ENCODE measurements around the gene GSDME.
A peak's percentile ranks its signal among the peaks of the same experiment; 100 is the strongest.

DNA sequence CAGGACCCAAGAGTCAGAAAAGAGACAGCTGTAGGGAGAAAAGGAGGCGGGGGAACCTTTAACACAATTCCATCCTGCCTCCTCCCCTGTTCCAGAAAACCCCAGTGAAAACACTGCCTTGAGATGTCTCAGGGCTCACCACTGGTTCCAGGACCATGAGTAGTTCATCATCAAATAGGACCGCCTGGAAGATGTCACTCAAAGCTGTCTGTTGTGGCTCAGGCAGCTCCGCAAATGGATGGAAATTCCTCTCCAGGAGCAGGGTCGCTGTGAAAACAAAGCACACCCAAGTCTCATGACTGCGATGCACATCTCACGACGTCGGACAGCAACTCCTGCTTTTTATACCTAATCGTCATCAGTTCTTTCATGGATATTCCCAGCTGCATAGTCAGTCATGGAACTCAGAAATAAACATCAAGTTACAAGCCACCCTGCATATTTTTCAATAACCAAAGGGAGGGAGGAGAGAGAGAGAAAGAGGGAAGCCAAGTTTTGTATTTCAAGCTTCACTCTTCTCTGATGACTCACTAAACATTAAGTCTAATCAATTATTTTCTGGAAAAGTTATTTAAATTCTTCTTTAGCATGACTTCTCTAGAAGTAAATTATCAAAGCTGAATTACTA, 49.2 kb downstream of the GSDME start:
- TF ChIP-seq, protein P1, sequence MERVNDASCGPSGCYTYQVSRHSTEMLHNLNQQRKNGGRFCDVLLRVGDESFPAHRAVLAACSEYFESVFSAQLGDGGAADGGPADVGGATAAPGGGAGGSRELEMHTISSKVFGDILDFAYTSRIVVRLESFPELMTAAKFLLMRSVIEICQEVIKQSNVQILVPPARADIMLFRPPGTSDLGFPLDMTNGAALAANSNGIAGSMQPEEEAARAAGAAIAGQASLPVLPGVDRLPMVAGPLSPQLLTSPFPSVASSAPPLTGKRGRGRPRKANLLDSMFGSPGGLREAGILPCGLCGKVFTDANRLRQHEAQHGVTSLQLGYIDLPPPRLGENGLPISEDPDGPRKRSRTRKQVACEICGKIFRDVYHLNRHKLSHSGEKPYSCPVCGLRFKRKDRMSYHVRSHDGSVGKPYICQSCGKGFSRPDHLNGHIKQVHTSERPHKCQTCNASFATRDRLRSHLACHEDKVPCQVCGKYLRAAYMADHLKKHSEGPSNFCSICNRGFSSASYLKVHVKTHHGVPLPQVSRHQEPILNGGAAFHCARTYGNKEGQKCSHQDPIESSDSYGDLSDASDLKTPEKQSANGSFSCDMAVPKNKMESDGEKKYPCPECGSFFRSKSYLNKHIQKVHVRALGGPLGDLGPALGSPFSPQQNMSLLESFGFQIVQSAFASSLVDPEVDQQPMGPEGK (CRISPR knock-in tag; IDR thresholded peaks at IDR 0.05; ENCODE audit: borderline replicate concordance): no peak
- TF ChIP-seq ZFP30 (CRISPR knock-in tag; IDR thresholded peaks at IDR 0.05): no peak
- no peak for TF ChIP-seq ARNTL (CRISPR knock-in tag; IDR thresholded peaks at IDR 0.05; ENCODE audit: borderline replicate concordance, low read depth)
- TF ChIP-seq ISL1 (CRISPR knock-in tag; IDR thresholded peaks at IDR 0.05): peak; percentile 29; the same call in 1 of the 2 replicates
- TF ChIP-seq, protein P2, sequence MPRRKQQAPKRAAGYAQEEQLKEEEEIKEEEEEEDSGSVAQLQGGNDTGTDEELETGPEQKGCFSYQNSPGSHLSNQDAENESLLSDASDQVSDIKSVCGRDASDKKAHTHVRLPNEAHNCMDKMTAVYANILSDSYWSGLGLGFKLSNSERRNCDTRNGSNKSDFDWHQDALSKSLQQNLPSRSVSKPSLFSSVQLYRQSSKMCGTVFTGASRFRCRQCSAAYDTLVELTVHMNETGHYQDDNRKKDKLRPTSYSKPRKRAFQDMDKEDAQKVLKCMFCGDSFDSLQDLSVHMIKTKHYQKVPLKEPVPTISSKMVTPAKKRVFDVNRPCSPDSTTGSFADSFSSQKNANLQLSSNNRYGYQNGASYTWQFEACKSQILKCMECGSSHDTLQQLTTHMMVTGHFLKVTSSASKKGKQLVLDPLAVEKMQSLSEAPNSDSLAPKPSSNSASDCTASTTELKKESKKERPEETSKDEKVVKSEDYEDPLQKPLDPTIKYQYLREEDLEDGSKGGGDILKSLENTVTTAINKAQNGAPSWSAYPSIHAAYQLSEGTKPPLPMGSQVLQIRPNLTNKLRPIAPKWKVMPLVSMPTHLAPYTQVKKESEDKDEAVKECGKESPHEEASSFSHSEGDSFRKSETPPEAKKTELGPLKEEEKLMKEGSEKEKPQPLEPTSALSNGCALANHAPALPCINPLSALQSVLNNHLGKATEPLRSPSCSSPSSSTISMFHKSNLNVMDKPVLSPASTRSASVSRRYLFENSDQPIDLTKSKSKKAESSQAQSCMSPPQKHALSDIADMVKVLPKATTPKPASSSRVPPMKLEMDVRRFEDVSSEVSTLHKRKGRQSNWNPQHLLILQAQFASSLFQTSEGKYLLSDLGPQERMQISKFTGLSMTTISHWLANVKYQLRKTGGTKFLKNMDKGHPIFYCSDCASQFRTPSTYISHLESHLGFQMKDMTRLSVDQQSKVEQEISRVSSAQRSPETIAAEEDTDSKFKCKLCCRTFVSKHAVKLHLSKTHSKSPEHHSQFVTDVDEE (CRISPR knock-in tag; IDR thresholded peaks at IDR 0.05): no peak

Data from SK-N-SH treated with all-trans-retinoic acid at 6 μM for 48 hours (cell line).